ENCODE data around the gene MXI1. TPM values are rescaled to one million over a fixed set of nuclear protein-coding genes. Genes with fewer than 3 reads are reported as not detected.
A peak's percentile ranks its signal among the peaks of the same experiment; 100 is the strongest.
"Not testable (repeated sequence)": the region's sequence is repeated elsewhere in the genome, so short reads cannot be mapped to it uniquely, and the experiment has no call there.

The MXI1 gene
- total RNA-seq, 1 donor from 2014 or later, result 23.5 TPM

GRCh38 chr10:110181451-110181850 lies 26.0 kb upstream of the MXI1 start:
- Mint-ChIP-seq H3K9me3 (peaks cover 5% of the 10 kb centered on the region), H3K4me1 (peaks cover 2% of the 10 kb centered on the region), H3K27ac (no peak overlapping the region), H3K27me3 (ENCODE audit: insufficient read depth, low read depth) (peaks cover 7% of the 10 kb centered on the region), H3K36me3 (no peaks in the 10 kb centered on the region), H3K4me3 (no peak overlapping the region)
- H3K27ac ChIP-seq, result peak overlapping the region; percentile 9
- H3K4me2 ChIP-seq, result peak overlapping the region; percentile 33
- no peaks in the 10 kb centered on the region for H4K20me1 ChIP-seq (ENCODE audit: low read depth)
- H3K4me3 ChIP-seq, result no peak overlapping the region
- no peak overlapping the region for H3K9ac ChIP-seq
- peaks cover 10% of the 10 kb centered on the region for H3K4me1 ChIP-seq
- DNase-seq (ENCODE audit: low spot score), result peak; percentile 33
- no peaks in the 10 kb centered on the region for H3K9me3 ChIP-seq (ENCODE audit: low read depth)
- no peaks in the 10 kb centered on the region for H3K79me2 ChIP-seq (ENCODE audit: low read depth)
- no peaks in the 10 kb centered on the region for H3K36me3 ChIP-seq
- no peak overlapping the region for H2AFZ ChIP-seq (replicated peaks)
- peaks cover 6% of the 10 kb centered on the region for H3K27me3 ChIP-seq
- TF ChIP-seq EZH2 (IDR thresholded peaks at IDR 0.05), result no peak
- TF ChIP-seq, protein P1, sequence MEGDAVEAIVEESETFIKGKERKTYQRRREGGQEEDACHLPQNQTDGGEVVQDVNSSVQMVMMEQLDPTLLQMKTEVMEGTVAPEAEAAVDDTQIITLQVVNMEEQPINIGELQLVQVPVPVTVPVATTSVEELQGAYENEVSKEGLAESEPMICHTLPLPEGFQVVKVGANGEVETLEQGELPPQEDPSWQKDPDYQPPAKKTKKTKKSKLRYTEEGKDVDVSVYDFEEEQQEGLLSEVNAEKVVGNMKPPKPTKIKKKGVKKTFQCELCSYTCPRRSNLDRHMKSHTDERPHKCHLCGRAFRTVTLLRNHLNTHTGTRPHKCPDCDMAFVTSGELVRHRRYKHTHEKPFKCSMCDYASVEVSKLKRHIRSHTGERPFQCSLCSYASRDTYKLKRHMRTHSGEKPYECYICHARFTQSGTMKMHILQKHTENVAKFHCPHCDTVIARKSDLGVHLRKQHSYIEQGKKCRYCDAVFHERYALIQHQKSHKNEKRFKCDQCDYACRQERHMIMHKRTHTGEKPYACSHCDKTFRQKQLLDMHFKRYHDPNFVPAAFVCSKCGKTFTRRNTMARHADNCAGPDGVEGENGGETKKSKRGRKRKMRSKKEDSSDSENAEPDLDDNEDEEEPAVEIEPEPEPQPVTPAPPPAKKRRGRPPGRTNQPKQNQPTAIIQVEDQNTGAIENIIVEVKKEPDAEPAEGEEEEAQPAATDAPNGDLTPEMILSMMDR (IDR thresholded peaks at IDR 0.05), result no peak
- no peak for TF ChIP-seq EZH2phosphoT487 (IDR thresholded peaks at IDR 0.05)
- peaks cover 12% of the 10 kb centered on the region for H3F3A ChIP-seq (ENCODE audit: low read depth)

DNA sequence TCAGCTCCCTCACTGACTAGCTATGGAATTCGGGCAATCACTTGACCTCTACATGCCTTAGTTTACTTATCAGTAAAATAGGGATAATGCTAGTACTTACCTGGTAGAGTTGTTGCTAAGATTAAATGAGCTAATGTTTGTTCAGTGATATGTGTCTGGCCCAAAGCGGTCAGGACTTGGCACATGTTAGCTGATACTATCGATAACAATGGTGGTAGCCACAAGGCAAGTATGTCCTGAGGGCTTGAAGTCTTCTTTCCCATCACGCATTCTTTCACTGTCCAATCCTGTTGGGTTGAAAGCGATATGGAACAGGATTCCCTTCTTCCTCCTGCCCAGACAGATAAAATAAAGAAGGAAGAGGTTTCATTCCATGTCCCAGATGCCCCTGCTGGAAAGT lies 25.5 kb upstream of the MXI1 start:
- H2AFZ ChIP-seq (replicated peaks), result no peak overlapping the region
- peaks cover 9% of the 10 kb centered on the region for H3K4me1 ChIP-seq
- no peak overlapping the region for H3K27ac ChIP-seq
- Mint-ChIP-seq H3K4me1 (no peaks in the 10 kb centered on the region), H3K4me3 (no peak overlapping the region), H3K27me3 (ENCODE audit: insufficient read depth, low read depth) (peaks cover 7% of the 10 kb centered on the region), H3K9me3 (peaks cover 5% of the 10 kb centered on the region), H3K36me3 (no peaks in the 10 kb centered on the region), H3K27ac (no peak overlapping the region)
- H4K20me1 ChIP-seq (ENCODE audit: low read depth), result no peaks in the 10 kb centered on the region
- H3K36me3 ChIP-seq, result no peaks in the 10 kb centered on the region
- H3F3A ChIP-seq (ENCODE audit: low read depth), result peaks cover 12% of the 10 kb centered on the region
- no peak for DNase-seq (ENCODE audit: low spot score)
- no peaks in the 10 kb centered on the region for H3K9me3 ChIP-seq (ENCODE audit: low read depth)
- no peak overlapping the region for H3K4me2 ChIP-seq
- peaks cover 4% of the 10 kb centered on the region for H3K27me3 ChIP-seq
- H3K9ac ChIP-seq, result no peak overlapping the region
- TF ChIP-seq EZH2 (IDR thresholded peaks at IDR 0.05), result no peak
- no peak for TF ChIP-seq EZH2phosphoT487 (IDR thresholded peaks at IDR 0.05)
- TF ChIP-seq, protein P1 (IDR thresholded peaks at IDR 0.05), result no peak
- H3K79me2 ChIP-seq (ENCODE audit: low read depth), result no peaks in the 10 kb centered on the region
- no peak overlapping the region for H3K4me3 ChIP-seq

DNA sequence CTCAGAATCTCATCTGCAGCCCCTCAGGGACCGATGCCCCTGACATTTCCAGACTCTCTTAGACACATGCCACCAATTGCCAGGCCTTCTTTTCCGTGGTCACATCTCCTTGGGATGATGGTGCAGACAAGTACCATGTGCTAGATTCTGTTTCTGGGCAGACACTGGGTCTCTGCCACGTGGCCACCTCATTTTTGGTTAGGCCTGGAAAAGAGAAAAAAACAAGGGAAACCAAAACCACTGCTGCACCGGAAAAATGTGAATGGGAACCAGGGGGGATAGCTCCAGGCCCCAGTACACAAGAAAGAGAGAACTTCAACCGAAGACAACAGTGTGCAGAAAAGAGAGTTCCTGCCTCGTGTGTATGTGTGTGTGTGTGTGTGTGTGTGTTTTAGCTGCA lies 23.0 kb upstream of the MXI1 start:
- H3K27ac ChIP-seq, result no peak overlapping the region
- no peak overlapping the region for H3K9ac ChIP-seq
- peaks cover 9% of the 10 kb centered on the region for H3K4me1 ChIP-seq
- peaks cover 2% of the 10 kb centered on the region for H3K27me3 Mint-ChIP-seq (ENCODE audit: insufficient read depth, low read depth)
- H3K4me1 Mint-ChIP-seq, result no peaks in the 10 kb centered on the region
- peaks cover 10% of the 10 kb centered on the region for H3K27me3 ChIP-seq
- H3K4me3 ChIP-seq, result no peak overlapping the region
- no peak overlapping the region for H3K27ac Mint-ChIP-seq
- H3K4me2 ChIP-seq, result no peak overlapping the region
- no peaks in the 10 kb centered on the region for H4K20me1 ChIP-seq (ENCODE audit: low read depth)
- TF ChIP-seq, protein P1 (IDR thresholded peaks at IDR 0.05), result no peak
- TF ChIP-seq EZH2phosphoT487 (IDR thresholded peaks at IDR 0.05), result no peak
- no peak for TF ChIP-seq EZH2 (IDR thresholded peaks at IDR 0.05)
- H3K36me3 ChIP-seq, result no peaks in the 10 kb centered on the region
- H2AFZ ChIP-seq (replicated peaks), result no peak overlapping the region
- H3K9me3 ChIP-seq (ENCODE audit: low read depth), result no peaks in the 10 kb centered on the region
- DNase-seq (ENCODE audit: low spot score), result no peak
- H3K36me3 Mint-ChIP-seq, result no peaks in the 10 kb centered on the region
- H3K79me2 ChIP-seq (ENCODE audit: low read depth), result no peaks in the 10 kb centered on the region
- no peaks in the 10 kb centered on the region for H3K9me3 Mint-ChIP-seq
- H3F3A ChIP-seq (ENCODE audit: low read depth), result peaks cover 12% of the 10 kb centered on the region
- H3K4me3 Mint-ChIP-seq, result no peak overlapping the region

DNA sequence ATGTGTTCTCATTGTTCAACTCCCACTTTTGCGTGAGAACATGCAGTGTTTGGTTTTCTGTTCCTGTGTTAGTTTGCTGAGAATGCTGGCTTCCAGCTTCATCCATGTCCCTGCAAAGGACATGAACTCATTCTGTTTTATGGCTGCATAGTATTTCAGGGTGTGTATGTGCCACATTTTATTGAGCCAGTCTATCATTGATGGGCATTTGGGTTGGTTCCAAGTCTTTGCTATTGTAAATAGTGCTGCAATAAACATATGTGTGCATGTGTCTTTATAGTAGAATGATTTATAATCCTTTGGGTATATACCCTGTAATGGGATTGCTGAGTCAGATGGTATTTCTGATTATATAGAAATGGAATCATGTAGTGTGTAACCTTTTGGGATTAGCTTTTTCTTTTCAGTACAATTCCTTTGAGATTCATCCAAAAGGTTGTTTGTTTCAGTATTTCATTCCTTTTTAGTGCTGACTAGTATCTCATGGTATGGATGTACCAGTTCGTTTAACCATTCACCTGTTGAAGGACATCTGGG lies 21.7 kb upstream of the MXI1 start:
- not testable (repeated sequence) for H3K4me1 ChIP-seq; H3K9ac ChIP-seq; H3K4me3 Mint-ChIP-seq; H3K27ac ChIP-seq; H3K4me3 ChIP-seq; H3K36me3 Mint-ChIP-seq; H3K4me2 ChIP-seq; H4K20me1 ChIP-seq (ENCODE audit: low read depth); H3K79me2 ChIP-seq (ENCODE audit: low read depth); H3K27me3 Mint-ChIP-seq (ENCODE audit: insufficient read depth, low read depth); H3K27ac Mint-ChIP-seq; H3K4me1 Mint-ChIP-seq; H2AFZ ChIP-seq (replicated peaks); H3K36me3 ChIP-seq; H3K9me3 Mint-ChIP-seq; DNase-seq (ENCODE audit: low spot score); H3K9me3 ChIP-seq (ENCODE audit: low read depth)
- peaks cover 12% of the 10 kb centered on the region for H3F3A ChIP-seq (ENCODE audit: low read depth)
- H3K27me3 ChIP-seq, result peaks cover 14% of the 10 kb centered on the region
